ENCODE data around the gene TGFBR2. TPM values are rescaled to one million over a fixed set of nuclear protein-coding genes. Genes with fewer than 3 reads are reported as not detected.

TGFBR2 gene
- total RNA-seq, 1 experiment from 2014 or later = 45.9 TPM

- no peak overlapping the region for H3K27ac ChIP-seq (ENCODE audit: low read length)
- CTCF ChIA-PET = no interaction called here
- BruUV-seq (replicated peaks) = no TSS peak
These were observed 36.5 kb downstream of the TGFBR2 start for GRCh38 chr3:30642849-30643361.

GRCh38 chr3:30643763-30644462 lies 37.5 kb downstream of the TGFBR2 start:
- Histone ChIP-seq H3K36me3 (ENCODE audit: control insufficient read depth, insufficient read depth, low read length) (peaks cover 8% of the 10 kb centered on the region; the same call in 1 of the 2 replicates), H3K4me1 (ENCODE audit: control insufficient read depth, insufficient read depth, low read length) (no peaks in the 10 kb centered on the region; the same call in 1 of the 2 replicates), H3K27me3 (ENCODE audit: control insufficient read depth, insufficient read depth, low read length) (no peaks in the 10 kb centered on the region), H3K9me3 (ENCODE audit: control insufficient read depth, insufficient read depth, low read depth, low read length) (no peaks in the 10 kb centered on the region), H3K4me3 (ENCODE audit: low read depth in 2 of 2, low read length in 2 of 2) (no peak overlapping the region), H3K27ac (ENCODE audit: low read length) (no peak overlapping the region)
- ATAC-seq = no peak
- in situ Hi-C loops (cut with HindIII; ENCODE audit: low pct_unique_long_range_greater_than_20kb, low sequenced_read_pairs) = no loop called here
- POLR2A ChIA-PET = no interaction called here
- CTCF ChIA-PET = no interaction called here
- DNase-seq (ENCODE audit: low read depth, low spot score) = no peak
- intact Hi-C loops (cut with micrococcal nuclease; ENCODE audit: unreplicated experiment) = no loop called here
- BruUV-seq (replicated peaks) = no TSS peak
- TF ChIP-seq CTCF (IDR thresholded peaks at IDR 0.05) (no peak), POLR2AphosphoS5 (IDR thresholded peaks at IDR 0.05; ENCODE audit: low read depth, low read length) (no peak), REST (IDR thresholded peaks at IDR 0.05; ENCODE audit: insufficient read depth in 1 of 2, low read depth in 2 of 2, low read length in 1 of 2) (no peak), TCF7L2 (IDR thresholded peaks at IDR 0.05; ENCODE audit: low read depth, low read length) (no peak), SIN3A (IDR thresholded peaks at IDR 0.05; ENCODE audit: borderline replicate concordance, insufficient read depth, low read depth, low read length) (no peak)

More at GRCh38 chr3:30642849-30643361, 36.5 kb downstream of the TGFBR2 start:
- ATAC-seq = no peak
- H3K36me3 ChIP-seq (ENCODE audit: control insufficient read depth, insufficient read depth, low read length) = peaks cover 8% of the 10 kb centered on the region; the same call in 1 of the 2 replicates
- H3K4me3 ChIP-seq (ENCODE audit: low read depth in 2 of 2, low read length in 2 of 2) = no peak overlapping the region
- H3K9me3 ChIP-seq (ENCODE audit: control insufficient read depth, insufficient read depth, low read depth, low read length) = no peaks in the 10 kb centered on the region
- in situ Hi-C loops (cut with HindIII; ENCODE audit: low pct_unique_long_range_greater_than_20kb, low sequenced_read_pairs) = no loop called here
- POLR2A ChIA-PET = no interaction called here
- no peak for TF ChIP-seq POLR2AphosphoS5 (IDR thresholded peaks at IDR 0.05; ENCODE audit: low read depth, low read length)
- TF ChIP-seq TCF7L2 (IDR thresholded peaks at IDR 0.05; ENCODE audit: low read depth, low read length) = no peak
- TF ChIP-seq CTCF (IDR thresholded peaks at IDR 0.05) = no peak
- TF ChIP-seq SIN3A (IDR thresholded peaks at IDR 0.05; ENCODE audit: borderline replicate concordance, insufficient read depth, low read depth, low read length) = no peak
- no peak for TF ChIP-seq REST (IDR thresholded peaks at IDR 0.05; ENCODE audit: insufficient read depth in 1 of 2, low read depth in 2 of 2, low read length in 1 of 2)
- DNase-seq (ENCODE audit: low read depth, low spot score) = no peak
- intact Hi-C loops (cut with micrococcal nuclease; ENCODE audit: unreplicated experiment) = no loop called here
- H3K4me1 ChIP-seq (ENCODE audit: control insufficient read depth, insufficient read depth, low read length) = no peaks in the 10 kb centered on the region; the same call in 1 of the 2 replicates
- H3K27me3 ChIP-seq (ENCODE audit: control insufficient read depth, insufficient read depth, low read length) = no peaks in the 10 kb centered on the region

All from Panc1 (cell line).